OCI-LY3 (cell line): ENCODE results near the gene COX20.
A peak's percentile ranks its signal among the peaks of the same experiment; 100 is the strongest.

Experiments
- H2AFZ ChIP-seq: fragments of 200-600, 300-600 bp; shearing (Covaris generic); 2 replicates; pipeline ENCODE4 v1.6.0; 2014; ENCODE audit warnings: antibody characterized with exemption, low read depth, low read length
- H3K27ac ChIP-seq: fragments of 200-600, 300-600 bp; sonication (generic); 2 replicates; pipeline ENCODE4 v1.5.1; 2014; ENCODE audit warnings: mild to moderate bottlenecking, low read length, moderate library complexity, mixed read lengths
- H3K27me3 ChIP-seq: fragments of 200-600, 300-600 bp; sonication (generic); 2 replicates; pipeline ENCODE4 v1.6.1; 2014; ENCODE audit warnings: low read depth, low read length, mixed read lengths
- H3K36me3 ChIP-seq: fragments of 200-600, 300-600 bp; sonication (generic); replicated peaks from 2 replicates; pipeline ENCODE3; 2014; ENCODE audit warnings: low read depth, low read length, mixed read lengths
- H3K4me1 ChIP-seq: fragments of 300-600, 200-600 bp; sonication (generic); 2 replicates; pipeline ENCODE4 v1.6.1; 2014; ENCODE audit warnings: low read length, mixed read lengths
- H3K4me2 ChIP-seq: fragments of 200-600, 300-600 bp; sonication (generic); 2 replicates; pipeline ENCODE4 v1.6.1; 2014; ENCODE audit warnings: low read length, mixed read lengths
- H3K4me3 ChIP-seq: fragments of 300-600, 200-600 bp; sonication (generic); 2 replicates; pipeline ENCODE4 v1.5.1; 2014; ENCODE audit warnings: antibody characterized with exemption, mild to moderate bottlenecking, low read length, moderate library complexity
- H3K79me2 ChIP-seq: fragments of 300-600, 200-600 bp; shearing (Covaris generic); 2 replicates; pipeline ENCODE4 v1.6.1; 2014; ENCODE audit warnings: mild to moderate bottlenecking, low read length, mixed read lengths
- H3K9ac ChIP-seq: fragments of 300-600, 200-600 bp; shearing (Covaris generic); 2 replicates; pipeline ENCODE4 v1.6.0; 2014; ENCODE audit warnings: mild to moderate bottlenecking, low read length, moderate library complexity
- H3K9me3 ChIP-seq: fragments of 200-600, 300-600 bp; shearing (Covaris generic); 2 replicates; pipeline ENCODE4 v1.6.1; 2014; ENCODE audit warnings: low read length, mixed read lengths; ENCODE audit not compliant: insufficient read depth
- H4K20me1 ChIP-seq: fragments of 200-600, 300-600 bp; sonication (generic); 2 replicates; pipeline ENCODE4 v1.6.1; 2016; ENCODE audit warnings: low read length, mixed read lengths; ENCODE audit not compliant: insufficient read depth
- EZH2phosphoT487 ChIP-seq: fragments of 200-600 bp; shearing (Covaris generic); IDR thresholded peaks from 2 replicates; pipeline ENCODE4 v1.6.1; 2018; ENCODE audit warnings: antibody characterized with exemption, mixed run types, low read depth
- TF ChIP-seq, protein P1 (sequence below): fragments of 200-600, 300-600 bp; sonication (generic); IDR thresholded peaks from 2 replicates; pipeline ENCODE4 v1.5.1; 2014; ENCODE audit warnings: antibody characterized with exemption, low read length, low read depth

COX20 gene

DNA sequence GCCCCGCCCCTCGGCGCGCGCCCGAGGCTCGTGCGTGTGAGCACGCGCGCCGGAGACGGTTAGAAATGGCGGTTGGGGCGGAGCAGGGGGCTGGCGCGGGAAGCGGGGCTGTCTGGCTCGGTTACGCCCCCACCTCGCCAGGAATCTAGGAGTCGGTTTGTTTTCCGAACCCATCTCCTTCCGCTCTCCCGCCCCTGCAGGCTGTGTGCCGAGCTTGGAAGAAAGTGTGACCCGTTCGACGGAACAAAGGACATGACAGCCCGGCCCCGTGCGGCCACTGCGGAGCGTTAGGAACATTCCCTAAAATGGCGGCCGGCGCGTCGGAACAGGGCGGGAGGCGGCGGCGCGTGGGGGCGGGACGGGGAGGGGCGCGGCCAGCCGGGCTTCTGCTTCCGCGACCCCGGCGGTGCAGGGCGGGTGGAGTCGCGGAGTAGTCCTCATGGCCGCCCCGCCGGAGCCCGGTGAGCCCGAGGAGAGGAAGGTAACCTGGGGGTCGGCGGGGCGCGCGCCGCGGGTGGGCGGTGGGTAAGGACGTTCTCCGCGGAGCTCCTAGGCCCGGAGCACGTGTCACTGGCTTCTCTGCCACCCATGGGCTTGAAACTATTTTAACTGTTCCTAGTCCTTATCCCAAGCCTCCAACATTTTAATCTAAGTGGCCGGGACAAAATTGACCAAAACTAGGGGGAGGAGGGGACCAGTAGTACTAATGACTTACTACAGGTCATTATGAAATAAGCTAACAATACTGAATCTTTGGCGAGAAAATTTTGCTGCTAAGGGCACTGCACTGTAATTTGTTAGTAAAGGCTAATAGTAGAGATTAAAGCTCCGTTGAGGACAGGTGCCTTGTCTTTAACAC is at the start of gene COX20:
COX20 (plus strand) TSS at position 383 of the 859 bp plus-strand sequence; CDS start at position 440, 57 bp downstream.
- peak within 1 kb of the TSS; percentile 87 for H3K4me3 ChIP-seq
- peak within 1 kb of the TSS; percentile 91; the same call in 1 of the 2 replicates for H2AFZ ChIP-seq
- peak within 1 kb of the TSS; percentile 91 for H3K27ac ChIP-seq
- peaks cover 14% of the 10 kb centered on the region; the same call in 1 of the 2 replicates for H4K20me1 ChIP-seq
- H3K36me3 ChIP-seq = peaks cover 28% of the 10 kb centered on the region
- peak within 1 kb of the TSS; percentile 94 for H3K9ac ChIP-seq
- peaks cover 48% of the 10 kb centered on the region for H3K79me2 ChIP-seq
- H3K9me3 ChIP-seq = no peaks in the 10 kb centered on the region
- no peaks in the 10 kb centered on the region for H3K27me3 ChIP-seq
- peak within 1 kb of the TSS; percentile 88 for H3K4me2 ChIP-seq
- H3K4me1 ChIP-seq = peaks cover 39% of the 10 kb centered on the region
- no peak for TF ChIP-seq EZH2phosphoT487
- TF ChIP-seq, protein P1, sequence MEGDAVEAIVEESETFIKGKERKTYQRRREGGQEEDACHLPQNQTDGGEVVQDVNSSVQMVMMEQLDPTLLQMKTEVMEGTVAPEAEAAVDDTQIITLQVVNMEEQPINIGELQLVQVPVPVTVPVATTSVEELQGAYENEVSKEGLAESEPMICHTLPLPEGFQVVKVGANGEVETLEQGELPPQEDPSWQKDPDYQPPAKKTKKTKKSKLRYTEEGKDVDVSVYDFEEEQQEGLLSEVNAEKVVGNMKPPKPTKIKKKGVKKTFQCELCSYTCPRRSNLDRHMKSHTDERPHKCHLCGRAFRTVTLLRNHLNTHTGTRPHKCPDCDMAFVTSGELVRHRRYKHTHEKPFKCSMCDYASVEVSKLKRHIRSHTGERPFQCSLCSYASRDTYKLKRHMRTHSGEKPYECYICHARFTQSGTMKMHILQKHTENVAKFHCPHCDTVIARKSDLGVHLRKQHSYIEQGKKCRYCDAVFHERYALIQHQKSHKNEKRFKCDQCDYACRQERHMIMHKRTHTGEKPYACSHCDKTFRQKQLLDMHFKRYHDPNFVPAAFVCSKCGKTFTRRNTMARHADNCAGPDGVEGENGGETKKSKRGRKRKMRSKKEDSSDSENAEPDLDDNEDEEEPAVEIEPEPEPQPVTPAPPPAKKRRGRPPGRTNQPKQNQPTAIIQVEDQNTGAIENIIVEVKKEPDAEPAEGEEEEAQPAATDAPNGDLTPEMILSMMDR = no peak

- Histone ChIP-seq H3K27ac (no peak overlapping the region), H3K9me3 (no peaks in the 10 kb centered on the region), H3K4me2 (peak overlapping the region; percentile 97), H3K4me3 (peak overlapping the region; percentile 77), H3K9ac (peak overlapping the region; percentile 24), H2AFZ (peak overlapping the region; percentile 77), H3K27me3 (peaks cover 12% of the 10 kb centered on the region), H4K20me1 (no peaks in the 10 kb centered on the region), H3K4me1 (peaks cover 13% of the 10 kb centered on the region), H3K36me3 (no peaks in the 10 kb centered on the region), H3K79me2 (no peaks in the 10 kb centered on the region)
- TF ChIP-seq, protein P1 = peak; percentile 49
- TF ChIP-seq EZH2phosphoT487 = no peak
These were observed 46.8 kb upstream of the COX20 start for GRCh38 chr1:244788493-244789275.

- Histone ChIP-seq H3K4me2 (peak overlapping the region; percentile 97), H3K9me3 (no peaks in the 10 kb centered on the region), H3K36me3 (no peaks in the 10 kb centered on the region), H4K20me1 (no peaks in the 10 kb centered on the region), H2AFZ (peak overlapping the region; percentile 77), H3K27me3 (peaks cover 12% of the 10 kb centered on the region), H3K27ac (no peak overlapping the region), H3K79me2 (no peaks in the 10 kb centered on the region), H3K9ac (peak overlapping the region; percentile 24; the same call in 1 of the 2 replicates), H3K4me1 (peaks cover 14% of the 10 kb centered on the region), H3K4me3 (peak overlapping the region; percentile 77)
- TF ChIP-seq, protein P1 = no peak
- no peak for TF ChIP-seq EZH2phosphoT487
These were observed 46.2 kb upstream of the COX20 start for GRCh38 chr1:244789276-244789580.

DNA sequence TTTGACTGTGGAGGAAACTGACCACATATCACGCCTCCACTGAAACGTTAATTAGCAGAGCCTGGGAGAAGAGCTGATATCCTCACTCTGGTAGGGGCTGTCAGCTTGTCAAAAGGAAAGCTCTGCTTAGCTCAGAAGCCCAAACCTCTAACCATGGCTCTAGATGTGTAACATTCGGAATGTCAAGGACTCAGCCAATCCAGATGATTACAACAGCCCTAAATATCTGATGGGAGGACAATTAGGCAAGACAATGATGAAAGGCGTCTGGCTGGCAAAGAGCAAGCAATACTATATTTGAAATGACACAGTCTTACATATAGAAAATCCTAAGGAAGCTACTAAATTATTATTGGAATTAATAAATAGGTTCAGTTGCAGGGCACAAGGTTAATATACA is 45.7 kb upstream of the COX20 start:
- H4K20me1 ChIP-seq = no peaks in the 10 kb centered on the region
- H2AFZ ChIP-seq = no peak overlapping the region
- no peak overlapping the region for H3K4me2 ChIP-seq

More for the DNA sequence above, 45.7 kb upstream of the COX20 start:
- Histone ChIP-seq H3K9ac (no peak overlapping the region), H3K4me3 (no peak overlapping the region), H3K9me3 (no peaks in the 10 kb centered on the region), H3K36me3 (no peaks in the 10 kb centered on the region), H3K4me1 (peaks cover 19% of the 10 kb centered on the region), H3K27ac (no peak overlapping the region), H3K27me3 (peaks cover 12% of the 10 kb centered on the region), H3K79me2 (no peaks in the 10 kb centered on the region)
- TF ChIP-seq, protein P1 = no peak
- no peak for TF ChIP-seq EZH2phosphoT487
